Left lung (tissue), 10 donors: ENCODE data around the gene ITSN1. TPM values are rescaled to one million over a fixed set of nuclear protein-coding genes. Genes with fewer than 3 reads are reported as not detected.
"Not testable (repeated sequence)": the region's sequence is repeated elsewhere in the genome, so short reads cannot be mapped to it uniquely, and the experiment has no call there.

Experiments used
- ATAC-seq: fragments of 200-7000 bp; cut with Tn5 transposase; one replicate; pipeline ENCODE4 v1.9.1; 2020; ENCODE audit warnings: moderate library complexity
- DNase-seq, 4 donors: peaks; one replicate each; pipeline ENCODE4 v3.0.0-alpha.2; 2013 to 2020
- H3K27ac ChIP-seq, 2 donors: fragments of 200-600 bp; sonication (generic) in 1 of 2; one replicate each; pipeline versions ENCODE4 v1.5.0 to v1.8.0; 2020 to 2021
- H3K27me3 ChIP-seq, 2 donors: fragments of 200-600 bp; sonication (generic) in 1 of 2; one replicate each; pipeline versions ENCODE4 v1.5.0 to v1.8.0; 2020 to 2021
- H3K36me3 ChIP-seq, 2 donors: fragments of 200-600 bp; sonication (generic) in 1 of 2; one replicate each; pipeline versions ENCODE4 v1.5.0 to v1.8.0; 2020 to 2021
- H3K4me1 ChIP-seq, 2 donors: fragments of 200-600 bp; one replicate each; pipeline ENCODE4 v1.8.0; 2021
- H3K4me3 ChIP-seq, 2 donors: fragments of 200-600 bp; sonication (generic) in 1 of 2; one replicate each; pipeline versions ENCODE4 v1.5.0 to v1.8.0; 2020 to 2021; ENCODE audit warnings: mild to moderate bottlenecking in 1 of 2
- H3K9me3 ChIP-seq, 2 donors: fragments of 200-600 bp; sonication (generic) in 1 of 2; one replicate each; pipeline versions ENCODE4 v1.5.0 to v1.8.0; 2020 to 2021
- CTCF ChIP-seq, 2 donors: fragments of 200-600 bp; sonication (generic) in 1 of 2; IDR thresholded peaks; one replicate each; pipeline versions ENCODE4 v1.5.0 to v1.8.0; 2021; ENCODE audit warnings: antibody characterized with exemption in 2 of 2
- intact Hi-C, 2 donors: fragments of 100-400 bp; cut with DNase I; formaldehyde crosslinking; loops; one replicate each; pipeline versions ENCODE4 v1.11.2 to v1.14.2; 2022
- polyA plus RNA-seq, 6 donors: library from polyadenylated mRNA; unstranded; fragments of 120-200 nt; gene quantifications; one replicate each; pipeline ENCODE4 v1.2.1, GENCODE V29; 2013; ENCODE audit not compliant: insufficient read length in 6 of 6
- total RNA-seq, 2 donors: library from RNA; stranded (reverse); fragmentation: NEBNext Ultra II Directional; extraction: Animal tissue kit (Norgen Biotek cat#: 25700); gene quantifications; one replicate each; pipeline ENCODE4 v1.2.1, GENCODE V29; 2021
- donor health status: DM: no; HTN: yes; CAD: no.
- donor health status: DM: no; HTN: no; CAD: no.

The ITSN1 gene
- total and polyA plus RNA-seq, 8 donors, result 38.9 to 59.1 (median 50.8) TPM

- H3K9me3 ChIP-seq, result no peaks in the 10 kb centered on the region
- DNase-seq (no peak), ATAC-seq (no peak)
- H3K27me3 ChIP-seq, result no peaks in the 10 kb centered on the region
- H3K36me3 ChIP-seq, result no peaks in the 10 kb centered on the region
- H3K27ac ChIP-seq, result no peak overlapping the region
- H3K4me3 ChIP-seq, result no peak overlapping the region
- no peak for TF ChIP-seq CTCF (IDR thresholded peaks at IDR 0.05)
- H3K4me1 ChIP-seq, result no peaks in the 10 kb centered on the region
- intact Hi-C loops, result no loop called here
Measured at GRCh38 chr21:33859373-33860102, 217.2 kb downstream of the ITSN1 start.

- Histone ChIP-seq H3K4me3 (no peak overlapping the region), H3K9me3 (no peaks in the 10 kb centered on the region), H3K27me3 (no peaks in the 10 kb centered on the region), H3K27ac (no peak overlapping the region), H3K36me3 (no peaks in the 10 kb centered on the region), H3K4me1 (no peaks in the 10 kb centered on the region)
- DNase-seq (no peak), ATAC-seq (no peak)
- intact Hi-C loops, result no loop called here
- TF ChIP-seq CTCF (IDR thresholded peaks at IDR 0.05), result no peak
Measured at GRCh38 chr21:33860332-33860879, 218.1 kb downstream of the ITSN1 start.

GRCh38 chr21:33861125-33861524 lies 218.8 kb downstream of the ITSN1 start:
- Histone ChIP-seq H3K27me3 (no peaks in the 10 kb centered on the region), H3K27ac (no peak overlapping the region), H3K9me3 (no peaks in the 10 kb centered on the region), H3K36me3 (no peaks in the 10 kb centered on the region), H3K4me1 (no peaks in the 10 kb centered on the region), H3K4me3 (no peak overlapping the region)
- ATAC-seq, result no peak
- TF ChIP-seq CTCF (IDR thresholded peaks at IDR 0.05), result no peak
- DNase-seq, result no peak
- intact Hi-C loops, result no loop called here

GRCh38 chr21:33863191-33863590 lies 220.9 kb downstream of the ITSN1 start:
- H3K4me1 ChIP-seq, H3K4me3 ChIP-seq, H3K27ac ChIP-seq, H3K27me3 ChIP-seq, intact Hi-C loops, DNase-seq, H3K36me3 ChIP-seq, ATAC-seq, H3K9me3 ChIP-seq: not testable (repeated sequence)

- H3K27me3 ChIP-seq, result no peaks in the 10 kb centered on the region
- no peaks in the 10 kb centered on the region for H3K9me3 ChIP-seq
- no peak overlapping the region for H3K27ac ChIP-seq
- DNase-seq, result no peak
- no peak for TF ChIP-seq CTCF (IDR thresholded peaks at IDR 0.05)
- intact Hi-C loops, result no loop called here
- no peak overlapping the region for H3K4me3 ChIP-seq
- H3K36me3 ChIP-seq, result no peaks in the 10 kb centered on the region
- no peak for ATAC-seq
- H3K4me1 ChIP-seq, result no peaks in the 10 kb centered on the region
Measured at GRCh38 chr21:33864150-33864549, 221.8 kb downstream of the ITSN1 start.

- intact Hi-C loops, result no loop called here
- Histone ChIP-seq H3K27me3 (no peaks in the 10 kb centered on the region), H3K27ac (no peak overlapping the region), H3K4me1 (no peaks in the 10 kb centered on the region), H3K36me3 (no peaks in the 10 kb centered on the region), H3K9me3 (no peaks in the 10 kb centered on the region), H3K4me3 (no peak overlapping the region)
- ATAC-seq, result no peak
- TF ChIP-seq CTCF (IDR thresholded peaks at IDR 0.05), result no peak
- DNase-seq, result no peak
Measured at GRCh38 chr21:33865176-33865575, 222.9 kb downstream of the ITSN1 start.
